ENCODE results near the gene ROBO1.

Gene ROBO1

DNA sequence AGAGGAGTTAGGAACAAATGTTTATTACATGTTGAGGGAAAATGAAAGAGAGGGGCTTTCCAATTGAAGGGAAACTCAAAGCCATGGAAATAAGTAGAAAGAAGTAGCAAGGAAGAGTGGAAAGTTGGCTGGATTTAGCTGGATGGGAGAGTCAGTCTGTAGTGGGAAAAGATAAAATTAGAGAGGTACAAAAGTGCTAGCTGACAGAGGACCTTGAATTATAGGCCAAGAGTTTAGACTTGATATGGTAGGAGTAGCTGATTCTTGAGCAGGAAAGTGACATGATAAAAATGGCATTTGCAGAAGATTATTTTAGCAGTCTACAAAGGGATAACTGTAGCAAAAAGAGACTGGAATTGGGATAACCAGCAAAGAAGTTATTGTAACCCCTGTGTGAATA lies 425.8 kb downstream of the ROBO1 start:
- Histone ChIP-seq H3K27ac (ENCODE audit: low read depth, low read length) (no peak overlapping the region), H3K4me3 (ENCODE audit: insufficient read depth, low read length, poor library complexity, severe bottlenecking) (no peak overlapping the region), H3K9me2 (replicated peaks; ENCODE audit: insufficient read depth, low read length) (no peaks in the 10 kb centered on the region), H3F3A (ENCODE audit: insufficient read depth) (no peaks in the 10 kb centered on the region), H3K27me3 (ENCODE audit: low read length) (no peaks in the 10 kb centered on the region), H3K79me2 (ENCODE audit: insufficient read depth, low read length) (no peaks in the 10 kb centered on the region), H2AFZ (ENCODE audit: low read depth, low read length, severe bottlenecking) (no peak overlapping the region), H4K20me1 (ENCODE audit: low read depth, low read length) (no peaks in the 10 kb centered on the region), H3K4me2 (ENCODE audit: low read depth, low read length, poor library complexity, severe bottlenecking) (no peak overlapping the region), H3K9me3 (ENCODE audit: insufficient read depth, low read length) (no peaks in the 10 kb centered on the region), H3K36me3 (ENCODE audit: low read length) (no peaks in the 10 kb centered on the region), H3K9ac (ENCODE audit: low read length) (no peak overlapping the region)
- no peak for TF ChIP-seq EZH2phosphoT487 (conservative IDR thresholded peaks at IDR 0.05; ENCODE audit: low read length)
- TF ChIP-seq, protein P1, sequence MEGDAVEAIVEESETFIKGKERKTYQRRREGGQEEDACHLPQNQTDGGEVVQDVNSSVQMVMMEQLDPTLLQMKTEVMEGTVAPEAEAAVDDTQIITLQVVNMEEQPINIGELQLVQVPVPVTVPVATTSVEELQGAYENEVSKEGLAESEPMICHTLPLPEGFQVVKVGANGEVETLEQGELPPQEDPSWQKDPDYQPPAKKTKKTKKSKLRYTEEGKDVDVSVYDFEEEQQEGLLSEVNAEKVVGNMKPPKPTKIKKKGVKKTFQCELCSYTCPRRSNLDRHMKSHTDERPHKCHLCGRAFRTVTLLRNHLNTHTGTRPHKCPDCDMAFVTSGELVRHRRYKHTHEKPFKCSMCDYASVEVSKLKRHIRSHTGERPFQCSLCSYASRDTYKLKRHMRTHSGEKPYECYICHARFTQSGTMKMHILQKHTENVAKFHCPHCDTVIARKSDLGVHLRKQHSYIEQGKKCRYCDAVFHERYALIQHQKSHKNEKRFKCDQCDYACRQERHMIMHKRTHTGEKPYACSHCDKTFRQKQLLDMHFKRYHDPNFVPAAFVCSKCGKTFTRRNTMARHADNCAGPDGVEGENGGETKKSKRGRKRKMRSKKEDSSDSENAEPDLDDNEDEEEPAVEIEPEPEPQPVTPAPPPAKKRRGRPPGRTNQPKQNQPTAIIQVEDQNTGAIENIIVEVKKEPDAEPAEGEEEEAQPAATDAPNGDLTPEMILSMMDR (IDR thresholded peaks at IDR 0.05; ENCODE audit: insufficient read depth, low read length, poor library complexity, severe bottlenecking) = no peak

DNA sequence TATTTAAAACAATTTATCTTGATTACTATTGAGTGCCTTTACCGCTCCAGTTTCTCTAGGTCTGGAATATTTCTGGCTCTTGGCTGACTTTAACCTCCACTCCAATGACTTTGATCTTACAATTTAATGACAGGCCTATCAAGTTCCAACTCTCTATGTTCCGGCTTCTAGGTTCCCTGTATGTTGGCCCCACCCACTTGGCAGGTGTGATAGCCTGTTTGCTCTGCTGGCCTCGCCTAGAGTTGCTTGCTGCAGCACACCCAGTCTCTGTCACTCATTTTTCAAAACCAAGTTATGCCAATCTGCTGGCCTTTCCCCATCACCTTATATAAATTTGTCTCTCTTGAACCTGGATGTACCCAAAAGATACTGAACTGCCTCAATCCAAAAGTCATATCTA lies 428.0 kb downstream of the ROBO1 start:
- Histone ChIP-seq H2AFZ (ENCODE audit: low read depth, low read length, severe bottlenecking) (no peak overlapping the region), H3K9me3 (ENCODE audit: insufficient read depth, low read length) (no peaks in the 10 kb centered on the region), H3K27ac (ENCODE audit: low read depth, low read length) (no peak overlapping the region), H3K9me2 (replicated peaks; ENCODE audit: insufficient read depth, low read length) (no peaks in the 10 kb centered on the region), H3K4me2 (ENCODE audit: low read depth, low read length, poor library complexity, severe bottlenecking) (no peak overlapping the region), H3K4me3 (ENCODE audit: insufficient read depth, low read length, poor library complexity, severe bottlenecking) (no peak overlapping the region), H3F3A (ENCODE audit: insufficient read depth) (no peaks in the 10 kb centered on the region), H3K36me3 (ENCODE audit: low read length) (no peaks in the 10 kb centered on the region), H3K27me3 (ENCODE audit: low read length) (no peaks in the 10 kb centered on the region), H4K20me1 (ENCODE audit: low read depth, low read length) (no peaks in the 10 kb centered on the region), H3K9ac (ENCODE audit: low read length) (no peak overlapping the region), H3K79me2 (ENCODE audit: insufficient read depth, low read length) (no peaks in the 10 kb centered on the region)
- TF ChIP-seq, protein P1 (IDR thresholded peaks at IDR 0.05; ENCODE audit: insufficient read depth, low read length, poor library complexity, severe bottlenecking) = no peak

DNA sequence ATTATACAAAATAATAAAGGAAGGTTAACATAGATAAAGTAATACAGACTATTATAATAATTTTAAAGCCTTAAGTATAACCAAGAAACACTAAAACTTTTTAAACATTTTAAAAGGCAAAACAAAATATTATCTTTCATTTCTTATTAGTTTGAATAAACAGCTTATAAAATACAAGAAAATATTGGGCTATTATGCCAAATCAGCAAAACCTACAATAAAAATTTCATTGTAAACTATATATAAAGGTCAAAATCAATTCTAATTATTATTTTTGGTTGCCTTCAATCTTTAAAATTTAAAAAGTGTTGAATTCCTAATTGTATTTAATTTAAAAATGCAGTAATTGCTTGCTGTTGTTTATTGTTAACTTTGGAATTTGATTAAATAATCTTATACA lies 430.0 kb downstream of the ROBO1 start:
- no peaks in the 10 kb centered on the region for H3K79me2 ChIP-seq (ENCODE audit: insufficient read depth, low read length)
- H3K4me2 ChIP-seq (ENCODE audit: low read depth, low read length, poor library complexity, severe bottlenecking) = no peak overlapping the region
- no peaks in the 10 kb centered on the region for H3K36me3 ChIP-seq (ENCODE audit: low read length)
- no peaks in the 10 kb centered on the region for H3K9me2 ChIP-seq (replicated peaks; ENCODE audit: insufficient read depth, low read length)
- no peaks in the 10 kb centered on the region for H3F3A ChIP-seq (ENCODE audit: insufficient read depth)
- no peaks in the 10 kb centered on the region for H4K20me1 ChIP-seq (ENCODE audit: low read depth, low read length)
- no peak for TF ChIP-seq EZH2phosphoT487 (conservative IDR thresholded peaks at IDR 0.05; ENCODE audit: low read length)
- TF ChIP-seq, protein P1 (IDR thresholded peaks at IDR 0.05; ENCODE audit: insufficient read depth, low read length, poor library complexity, severe bottlenecking) = no peak
- H3K27ac ChIP-seq (ENCODE audit: low read depth, low read length) = no peak overlapping the region
- no peaks in the 10 kb centered on the region for H3K9me3 ChIP-seq (ENCODE audit: insufficient read depth, low read length)
- H3K27me3 ChIP-seq (ENCODE audit: low read length) = no peaks in the 10 kb centered on the region
- no peak overlapping the region for H2AFZ ChIP-seq (ENCODE audit: low read depth, low read length, severe bottlenecking)
- no peak overlapping the region for H3K9ac ChIP-seq (ENCODE audit: low read length)
- no peak overlapping the region for H3K4me3 ChIP-seq (ENCODE audit: insufficient read depth, low read length, poor library complexity, severe bottlenecking)

DNA sequence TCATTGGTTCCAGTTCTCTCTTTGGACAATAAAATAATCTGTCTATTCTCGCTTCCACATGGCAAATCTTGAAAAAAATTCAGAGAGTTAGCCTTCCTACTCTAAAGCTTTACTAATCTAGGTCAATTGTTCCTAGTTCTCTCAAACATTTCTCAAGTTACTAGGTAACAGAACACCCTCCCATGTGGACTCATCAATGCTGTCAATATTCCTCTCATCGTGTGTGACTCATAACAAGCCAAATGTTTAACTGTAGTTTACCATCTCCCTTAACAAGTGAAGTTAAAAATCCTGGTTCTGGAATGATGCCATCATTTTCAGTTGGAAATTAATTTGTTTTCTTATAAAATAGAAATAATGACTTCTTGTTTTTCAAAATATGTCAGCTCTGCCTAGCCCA lies 438.6 kb downstream of the ROBO1 start:
- H3K4me3 ChIP-seq (ENCODE audit: insufficient read depth, low read length, poor library complexity, severe bottlenecking) = no peak overlapping the region
- H3K4me2 ChIP-seq (ENCODE audit: low read depth, low read length, poor library complexity, severe bottlenecking) = no peak overlapping the region
- no peaks in the 10 kb centered on the region for H3K79me2 ChIP-seq (ENCODE audit: insufficient read depth, low read length)
- no peak for TF ChIP-seq EZH2phosphoT487 (conservative IDR thresholded peaks at IDR 0.05; ENCODE audit: low read length)
- TF ChIP-seq, protein P1 (IDR thresholded peaks at IDR 0.05; ENCODE audit: insufficient read depth, low read length, poor library complexity, severe bottlenecking) = no peak
- H3K36me3 ChIP-seq (ENCODE audit: low read length) = no peaks in the 10 kb centered on the region
- no peak overlapping the region for H3K27ac ChIP-seq (ENCODE audit: low read depth, low read length)
- H3K27me3 ChIP-seq (ENCODE audit: low read length) = no peaks in the 10 kb centered on the region
- H3F3A ChIP-seq (ENCODE audit: insufficient read depth) = no peaks in the 10 kb centered on the region
- H2AFZ ChIP-seq (ENCODE audit: low read depth, low read length, severe bottlenecking) = no peak overlapping the region
- H3K9me3 ChIP-seq (ENCODE audit: insufficient read depth, low read length) = no peaks in the 10 kb centered on the region
- no peaks in the 10 kb centered on the region for H4K20me1 ChIP-seq (ENCODE audit: low read depth, low read length)
- no peaks in the 10 kb centered on the region for H3K9me2 ChIP-seq (replicated peaks; ENCODE audit: insufficient read depth, low read length)
- H3K9ac ChIP-seq (ENCODE audit: low read length) = no peak overlapping the region
